ENCODE data around the gene PHOSPHO1. TPM values are rescaled to one million over a fixed set of nuclear protein-coding genes. Genes with fewer than 3 reads are reported as not detected.
"Not testable (repeated sequence)": the region's sequence is repeated elsewhere in the genome, so short reads cannot be mapped to it uniquely, and the experiment has no call there.

PHOSPHO1 gene, protein sequence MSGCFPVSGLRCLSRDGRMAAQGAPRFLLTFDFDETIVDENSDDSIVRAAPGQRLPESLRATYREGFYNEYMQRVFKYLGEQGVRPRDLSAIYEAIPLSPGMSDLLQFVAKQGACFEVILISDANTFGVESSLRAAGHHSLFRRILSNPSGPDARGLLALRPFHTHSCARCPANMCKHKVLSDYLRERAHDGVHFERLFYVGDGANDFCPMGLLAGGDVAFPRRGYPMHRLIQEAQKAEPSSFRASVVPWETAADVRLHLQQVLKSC
- total RNA-seq: 0.78 TPM
- long read RNA-seq: 0 reads

GRCh38 chr17:49230636-49231562, at the start of gene PHOSPHO1:
TSS of gene PHOSPHO1 (minus strand) at chr17:49230787. CDS start at chr17:49226691, 4,096 bp downstream.
- ATAC-seq (peak; percentile 94), DNase-seq (ENCODE audit: missing footprints) (peak; percentile 95)
- intact Hi-C loops (cut with DNase I): no loop called here

GRCh38 chr17:49280061-49280460, 49.5 kb upstream of the PHOSPHO1 start:
- no peak for ATAC-seq
- no peak for DNase-seq (ENCODE audit: missing footprints)
- intact Hi-C loops (cut with DNase I): no loop called here

GRCh38 chr17:49279263-49280015, 48.9 kb upstream of the PHOSPHO1 start:
- intact Hi-C loops (cut with DNase I); DNase-seq (ENCODE audit: missing footprints); ATAC-seq: not testable (repeated sequence)

DNA sequence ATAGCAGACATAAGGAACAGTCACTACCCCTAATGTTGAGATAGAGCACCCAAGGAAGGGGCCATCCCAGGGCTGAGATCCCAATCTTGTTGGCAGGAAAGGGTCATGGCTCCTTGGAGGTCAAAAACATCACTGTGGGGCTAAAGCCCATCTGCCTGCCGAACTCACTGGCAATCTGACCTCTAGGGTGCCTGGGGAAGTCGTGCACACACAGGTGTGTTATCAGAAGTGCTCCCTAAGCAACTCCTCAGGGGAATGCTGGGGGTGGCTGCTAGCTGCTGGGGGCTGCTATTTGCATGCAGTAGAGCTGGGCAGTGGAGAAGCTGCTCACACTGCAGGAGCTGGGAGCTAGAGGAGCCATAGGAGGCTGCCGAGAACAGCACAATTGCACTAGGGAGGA, 47.5 kb upstream of the PHOSPHO1 start:
- DNase-seq (ENCODE audit: missing footprints) (no peak), ATAC-seq (no peak)
- intact Hi-C loops (cut with DNase I): no loop called here

GRCh38 chr17:49277638-49278037, 47.1 kb upstream of the PHOSPHO1 start:
- intact Hi-C loops (cut with DNase I): no loop called here
- DNase-seq (ENCODE audit: missing footprints) (no peak), ATAC-seq (no peak)

GRCh38 chr17:49275981-49276380, 45.4 kb upstream of the PHOSPHO1 start:
- ATAC-seq; intact Hi-C loops (cut with DNase I); DNase-seq (ENCODE audit: missing footprints): not testable (repeated sequence)

DNA sequence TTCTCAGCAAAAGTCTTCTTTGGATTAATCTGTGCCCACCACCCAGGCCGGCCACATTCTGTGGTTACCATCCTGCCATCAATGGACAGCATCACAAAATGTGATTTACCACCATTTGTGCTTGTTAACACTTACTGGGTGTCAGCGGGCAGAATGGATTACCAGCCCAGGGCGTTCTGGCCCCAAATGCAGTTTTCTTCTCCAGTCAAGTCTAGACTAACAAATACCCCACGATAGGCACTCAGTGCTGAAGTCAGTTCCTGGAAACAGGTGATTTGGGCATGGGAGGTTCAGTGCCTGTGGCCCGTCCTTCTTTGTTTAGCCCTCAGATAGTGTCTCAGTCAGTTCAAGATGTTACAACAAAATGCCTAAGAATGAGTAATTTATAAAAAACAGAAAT, 38.8 kb upstream of the PHOSPHO1 start:
- intact Hi-C loops (cut with DNase I): no loop called here
- DNase-seq (ENCODE audit: missing footprints) (no peak), ATAC-seq (no peak)

DNA sequence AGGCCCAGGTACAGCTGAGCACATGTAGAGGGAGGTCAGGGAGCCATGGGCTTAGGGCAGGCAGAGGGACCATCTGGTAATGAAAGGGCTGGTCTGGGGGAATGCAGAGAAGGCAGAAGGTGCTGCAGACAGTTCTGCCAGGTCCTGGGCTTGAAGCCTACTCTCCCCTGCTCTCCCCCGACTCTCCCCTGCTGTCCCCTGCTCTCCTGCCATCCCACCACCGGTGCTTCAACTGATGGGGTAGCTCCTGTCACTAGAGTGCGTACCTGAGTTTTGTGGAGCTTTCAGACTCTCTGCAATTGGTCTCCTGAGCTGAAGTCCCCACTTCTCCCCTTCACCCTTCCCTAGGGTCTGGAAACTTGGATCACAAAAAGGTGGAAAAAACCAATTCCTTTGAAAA, 37.3 kb upstream of the PHOSPHO1 start:
- no peak for ATAC-seq
- no peak for DNase-seq (ENCODE audit: missing footprints)
- intact Hi-C loops (cut with DNase I): no loop called here

DNA sequence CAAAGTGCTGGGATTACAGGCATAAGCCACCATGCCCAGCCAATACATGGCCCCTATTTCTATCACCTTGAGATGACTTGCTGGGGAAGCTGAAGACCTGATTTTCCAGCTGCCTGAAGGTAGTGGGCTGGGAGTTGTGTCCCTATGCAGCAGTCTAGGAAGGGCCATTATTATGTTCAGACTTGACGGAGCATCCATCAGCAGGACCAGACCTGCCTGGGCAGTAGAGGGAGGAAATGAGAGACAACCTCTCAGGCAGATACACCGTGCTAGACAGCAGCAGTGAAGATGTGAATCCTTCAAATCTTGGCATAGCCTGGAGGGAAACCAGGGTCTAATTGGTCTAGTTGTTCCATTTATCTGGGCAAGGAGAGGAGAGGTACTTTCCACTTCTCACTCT, 35.6 kb upstream of the PHOSPHO1 start:
- ATAC-seq: no peak
- intact Hi-C loops (cut with DNase I): no loop called here
- DNase-seq (ENCODE audit: missing footprints): no peak

- DNase-seq (ENCODE audit: missing footprints); intact Hi-C loops (cut with DNase I); ATAC-seq: not testable (repeated sequence)
Measured at GRCh38 chr17:49261540-49261939, 31.0 kb upstream of the PHOSPHO1 start.

GRCh38 chr17:49260817-49261291, 30.3 kb upstream of the PHOSPHO1 start:
- no peak for ATAC-seq
- DNase-seq (ENCODE audit: missing footprints): no peak
- intact Hi-C loops (cut with DNase I): no loop called here

- DNase-seq (ENCODE audit: missing footprints) (peak; percentile 90), ATAC-seq (peak; percentile 71)
- intact Hi-C loops (cut with DNase I): no loop called here
Measured at GRCh38 chr17:49260011-49260816, 29.6 kb upstream of the PHOSPHO1 start.

GRCh38 chr17:49259663-49260010, 29.1 kb upstream of the PHOSPHO1 start:
- intact Hi-C loops (cut with DNase I): no loop called here
- no peak for DNase-seq (ENCODE audit: missing footprints)
- ATAC-seq: no peak

- intact Hi-C loops (cut with DNase I): no loop called here
- ATAC-seq (no peak), DNase-seq (ENCODE audit: missing footprints) (no peak)
Measured at GRCh38 chr17:49258394-49258793, 27.8 kb upstream of the PHOSPHO1 start.

GRCh38 chr17:49255125-49255524, 24.5 kb upstream of the PHOSPHO1 start:
- ATAC-seq (no peak), DNase-seq (ENCODE audit: missing footprints) (no peak)
- intact Hi-C loops (cut with DNase I): no loop called here

- ATAC-seq (no peak), DNase-seq (ENCODE audit: missing footprints) (no peak)
- intact Hi-C loops (cut with DNase I): no loop called here
Measured at GRCh38 chr17:49254066-49254465, 23.5 kb upstream of the PHOSPHO1 start.

GRCh38 chr17:49252148-49252695, 21.6 kb upstream of the PHOSPHO1 start:
- intact Hi-C loops (cut with DNase I): no loop called here
- DNase-seq (ENCODE audit: missing footprints): peak; percentile 75
- no peak for ATAC-seq

GRCh38 chr17:49249890-49250522, 19.4 kb upstream of the PHOSPHO1 start:
- no peak for ATAC-seq
- intact Hi-C loops (cut with DNase I): no loop called here
- DNase-seq (ENCODE audit: missing footprints): no peak

Measured in Right ventricle myocardium inferior (tissue), 1 donor.